ENCODE results near the gene PCDH15.

- TF ChIP-seq CTCF (IDR thresholded peaks at IDR 0.05) (no peak), POLR2A (IDR thresholded peaks at IDR 0.05) (no peak)
Observed at GRCh38 chr10:54342058-54342457, 459.0 kb downstream of the PCDH15 start.
